HG02571 (cell line): ENCODE measurements around the gene GYPB.
"Not testable (repeated sequence)": the region's sequence is repeated elsewhere in the genome, so short reads cannot be mapped to it uniquely, and the experiment has no call there.

ENCODE experiments used
- ATAC-seq: cut with Tn5 transposase; IDR thresholded peaks from one replicate; pipeline ENCODE4 v1.9.1; 2021; ENCODE audit warnings: mild to moderate bottlenecking, moderate library complexity; ENCODE audit not compliant: unreplicated experiment

Gene GYPB

GRCh38 chr4:143950185-143950584 is 69.0 kb downstream of the GYPB start:
- ATAC-seq = not testable (repeated sequence)

- not testable (repeated sequence) for ATAC-seq
Measured at GRCh38 chr4:143947493-143947892, 71.7 kb downstream of the GYPB start.
